Endothelial cell of umbilical vein (primary cell): Measurements from ENCODE around the gene MEPCE. TPM values are rescaled to one million over a fixed set of nuclear protein-coding genes. Genes with fewer than 3 reads are reported as not detected.

Source experiments
- BruUV-seq: library from RNA; stranded (reverse); fragments of 400-500 nt; replicated peaks from 2 replicates; lab custom pipeline; 2021; lab: Mats Ljungman, UMichigan
- CTCF ChIA-PET: fragments of 300-600, 350-600 bp; sonication (Branson Sonifier 250); formaldehyde crosslinking; loops from one replicate; lab custom pipeline; 2021; ENCODE audit warnings: antibody characterized with exemption, inconsistent platforms; lab: Charles Lee
- POLR2A ChIA-PET: fragments of 300-600, 350-600 bp; sonication (Branson Sonifier 250); formaldehyde crosslinking; loops from one replicate; lab custom pipeline; 2021; ENCODE audit warnings: antibody characterized with exemption, inconsistent platforms; lab: Charles Lee
- DNase-seq: peaks from one replicate; pipeline ENCODE4 v3.0.0-alpha.2; 2011; ENCODE audit warnings: low read depth, low spot score
- FAIRE-seq: peaks from 2 replicates; lab custom pipeline; 2011; peaks lifted over from hg19 to GRCh38; lab: Jason Lieb, UNC
- H2AFZ ChIP-seq: 2 replicates; pipeline ENCODE4 v1.6.0; 2012; ENCODE audit warnings: low read depth, low read length, control low read depth, inconsistent platforms
- H3K27ac ChIP-seq: 2 replicates; pipeline ENCODE4 v1.5.1; 2011; ENCODE audit warnings: low read depth, mild to moderate bottlenecking, control low read depth, low read length, moderate library complexity; ENCODE audit not compliant: insufficient read depth
- H3K27me3 ChIP-seq, 2 experiments: 2 replicates each; pipeline versions ENCODE4 v1.6.0 to v1.6.1; 2011; ENCODE audit warnings: low read length in 2 of 2, mixed read lengths in 1 of 2; ENCODE audit not compliant: control insufficient read depth in 2 of 2, insufficient read depth in 2 of 2
- H3K36me3 ChIP-seq, 2 experiments: 2 replicates in 1 of 2; 3 replicates in 1 of 2; pipeline ENCODE4 v1.5.1; 2011; ENCODE audit warnings: low read length in 2 of 2, mild to moderate bottlenecking in 1 of 2, moderate library complexity in 1 of 2; ENCODE audit not compliant: control insufficient read depth in 2 of 2, insufficient read depth in 2 of 2; ENCODE audit errors: extremely low read depth in 1 of 2
- H3K4me1 ChIP-seq: 3 replicates; pipeline ENCODE4 v1.5.1; 2011; ENCODE audit warnings: mild to moderate bottlenecking, low read length; ENCODE audit not compliant: control insufficient read depth, insufficient read depth; ENCODE audit errors: extremely low read depth
- H3K4me2 ChIP-seq: 2 replicates; pipeline ENCODE4 v1.6.1; 2011; ENCODE audit warnings: low read length, control low read depth, mixed read lengths; ENCODE audit not compliant: insufficient read depth
- H3K4me3 ChIP-seq, 3 experiments: fragments of 200-600 bp in 1 of 3; sonication (generic), shearing (Covaris generic) in 1 of 3; replicated peaks in 1 of 3; 2 replicates each; pipeline ENCODE4 v1.5.1; 2011 to 2016; ENCODE audit warnings: control low read depth in 3 of 3, low read length in 3 of 3, mild to moderate bottlenecking in 2 of 3, inconsistent platforms in 1 of 3, low read depth in 1 of 3, moderate library complexity in 1 of 3; ENCODE audit not compliant: insufficient read depth in 1 of 3
- H3K79me2 ChIP-seq: 2 replicates; pipeline ENCODE4 v1.6.0; 2012; ENCODE audit warnings: low read length, inconsistent platforms; ENCODE audit not compliant: control insufficient read depth, insufficient read depth
- H3K9ac ChIP-seq: replicated peaks from 2 replicates; pipeline ENCODE3; 2011; ENCODE audit warnings: low read length, control low read depth; ENCODE audit not compliant: insufficient read depth; ENCODE audit errors: extremely low read depth
- H3K9me1 ChIP-seq: replicated peaks from 3 replicates; pipeline ENCODE4 v1.6.0; 2011; ENCODE audit warnings: mild to moderate bottlenecking, low read length; ENCODE audit not compliant: control insufficient read depth, insufficient read depth; ENCODE audit errors: extremely low read depth
- H3K9me3 ChIP-seq: replicated peaks from 2 replicates; pipeline ENCODE4 v1.5.1; 2012; ENCODE audit warnings: low read length, inconsistent platforms; ENCODE audit not compliant: control insufficient read depth, insufficient read depth
- H4K20me1 ChIP-seq: replicated peaks from 2 replicates; pipeline ENCODE3; 2011; ENCODE audit warnings: mild to moderate bottlenecking, low read length; ENCODE audit not compliant: control insufficient read depth, insufficient read depth; ENCODE audit errors: extremely low read depth
- EZH2 ChIP-seq: IDR thresholded peaks from 2 replicates; pipeline ENCODE4 v1.6.1; 2012; ENCODE audit warnings: borderline replicate concordance, low read depth, mild to moderate bottlenecking, moderate library complexity, low read length, inconsistent platforms; ENCODE audit not compliant: severe bottlenecking
- FOS ChIP-seq: IDR thresholded peaks from 2 replicates; pipeline ENCODE4 v1.6.1; 2011; ENCODE audit warnings: mild to moderate bottlenecking, low read length, moderate library complexity, borderline replicate concordance; ENCODE audit not compliant: insufficient read depth
- GATA2 ChIP-seq: IDR thresholded peaks from 2 replicates; pipeline ENCODE4 v1.7.0; 2011; ENCODE audit warnings: low read depth, mild to moderate bottlenecking, moderate library complexity, mixed read lengths, low read length; ENCODE audit not compliant: insufficient read length, insufficient read depth
- JUN ChIP-seq: IDR thresholded peaks from 2 replicates; pipeline ENCODE4 v1.6.1; 2011; ENCODE audit warnings: borderline replicate concordance, low read depth; ENCODE audit not compliant: insufficient read length, insufficient read depth
- MYC ChIP-seq: IDR thresholded peaks from one replicate; pipeline ENCODE4 v1.6.1; 2011; ENCODE audit warnings: mild to moderate bottlenecking, low read depth, low read length
- POLR2A ChIP-seq: IDR thresholded peaks from 2 replicates; pipeline ENCODE4 v1.6.1; 2012; ENCODE audit warnings: low read depth, mild to moderate bottlenecking, control low read depth, low read length
- POLR2AphosphoS5 ChIP-seq: IDR thresholded peaks from 2 replicates; pipeline ENCODE4 v1.6.1; 2012; ENCODE audit warnings: low read depth, mild to moderate bottlenecking, control low read depth, low read length, moderate library complexity; ENCODE audit not compliant: insufficient read depth
- dilution Hi-C: fragments of 300-500 bp; cut with MboI; formaldehyde crosslinking; loops from one replicate; pipeline ENCODE4 v1.15.0; 2019; ENCODE audit warnings: low sequenced_read_pairs; ENCODE audit not compliant: extremely low pct_ligation_motif_present
- intact Hi-C: fragments of 100-400 bp; cut with micrococcal nuclease; formaldehyde crosslinking; loops from one replicate; pipeline ENCODE4 v1.10.0; 2022
- polyA plus RNA-seq, 4 experiments: library from polyadenylated mRNA; depleted of rRNA in 3 of 4; stranded (reverse) in 3 of 4; unstranded in 1 of 4; fragments of >200 nt; gene quantifications; 2 replicates each; pipeline versions ENCODE4 v1.2.1 to v1.2.3, GENCODE V29; 2011 to 2012; ENCODE audit warnings: missing spikeins in 1 of 4
- total RNA-seq: library from RNA; stranded (reverse); gene quantifications from 2 replicates; pipeline ENCODE4 v1.2.3, GENCODE V29; 2021
- TF ChIP-seq, protein P1 (sequence below): IDR thresholded peaks from 2 replicates; pipeline ENCODE4 v1.6.1; 2011; ENCODE audit not compliant: insufficient read depth, insufficient read length
- TF ChIP-seq, protein P2 (sequence below), 2 donors: IDR thresholded peaks; 1 replicate in 1 of 2; 2 replicates in 1 of 2; pipeline ENCODE4 v1.5.1; 2011; ENCODE audit warnings: low read length in 2 of 2, mild to moderate bottlenecking in 2 of 2, moderate library complexity in 2 of 2, control low read depth in 1 of 2, inconsistent platforms in 1 of 2, low read depth in 1 of 2; ENCODE audit not compliant: insufficient read depth in 1 of 2; ENCODE audit errors: extremely low read depth in 1 of 2

Gene MEPCE
- total and polyA plus RNA-seq, 2 donors (not counting 3 experiments of a cell fraction or from before 2014, with no cell fraction given), result 23.3 to 45.8 TPM

DNA sequence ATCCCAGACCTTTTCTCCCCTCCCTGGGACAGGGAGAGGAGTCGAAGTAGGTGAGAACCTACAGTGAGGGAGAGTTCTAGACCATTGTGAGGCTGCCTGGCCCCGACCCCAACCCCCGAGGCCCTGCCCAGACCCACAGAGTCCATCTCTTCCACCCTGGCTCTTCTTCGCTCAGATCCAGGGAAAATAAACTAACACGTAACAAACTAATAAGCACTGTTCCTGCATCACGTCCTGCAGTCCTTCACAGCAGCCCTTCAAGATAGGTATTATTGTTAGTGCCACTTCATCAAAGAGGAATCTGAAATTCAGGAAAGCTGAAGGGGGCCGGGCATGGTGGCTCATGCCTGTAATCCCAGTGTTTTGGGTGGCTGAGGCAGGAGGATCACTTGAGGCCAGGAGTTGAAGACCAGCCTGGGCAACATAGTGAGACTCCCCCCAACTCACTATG lies 34.6 kb downstream of the MEPCE start, which contains the start of gene SPACDR:
SPACDR (minus strand) TSS at position 51 of the 451 bp plus-strand sequence. CDS start 235 bp downstream, outside the sequence.
- H3K4me2 ChIP-seq, result no peak within 1 kb of the TSS
- peak within 1 kb of the TSS; percentile 18 for H3K27ac ChIP-seq
- H3K9ac ChIP-seq, result no peak within 1 kb of the TSS
- POLR2A ChIA-PET, result no interaction called here
- H3K9me3 ChIP-seq, result no peaks in the 10 kb centered on the region
- dilution Hi-C loops, result no loop called here
- no peak for DNase-seq
- H3K4me3 ChIP-seq, result no peak within 1 kb of the TSS
- peaks cover 1% of the 10 kb centered on the region for H3K79me2 ChIP-seq
- peaks cover 12% of the 10 kb centered on the region for H3K4me1 ChIP-seq
- CTCF ChIA-PET, result interaction anchor here (0.9 to 3.9 kb wide), 9 partner anchors 10 to 261 kb away, joined by 3 to 53 read pairs (median 5); no protein-coding TSS in a partner anchor
- peaks cover 0 to 14% of the 10 kb centered on the region in 2 experiments for H3K36me3 ChIP-seq
- BruUV-seq, result no TSS peak
- TF ChIP-seq EZH2 (no peak), POLR2A (no peak), JUN (no peak), MYC (no peak), GATA2 (no peak), FOS (no peak), POLR2AphosphoS5 (no peak)
- TF ChIP-seq, protein P1, sequence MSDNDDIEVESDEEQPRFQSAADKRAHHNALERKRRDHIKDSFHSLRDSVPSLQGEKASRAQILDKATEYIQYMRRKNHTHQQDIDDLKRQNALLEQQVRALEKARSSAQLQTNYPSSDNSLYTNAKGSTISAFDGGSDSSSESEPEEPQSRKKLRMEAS, result no peak
- TF ChIP-seq, protein P2, sequence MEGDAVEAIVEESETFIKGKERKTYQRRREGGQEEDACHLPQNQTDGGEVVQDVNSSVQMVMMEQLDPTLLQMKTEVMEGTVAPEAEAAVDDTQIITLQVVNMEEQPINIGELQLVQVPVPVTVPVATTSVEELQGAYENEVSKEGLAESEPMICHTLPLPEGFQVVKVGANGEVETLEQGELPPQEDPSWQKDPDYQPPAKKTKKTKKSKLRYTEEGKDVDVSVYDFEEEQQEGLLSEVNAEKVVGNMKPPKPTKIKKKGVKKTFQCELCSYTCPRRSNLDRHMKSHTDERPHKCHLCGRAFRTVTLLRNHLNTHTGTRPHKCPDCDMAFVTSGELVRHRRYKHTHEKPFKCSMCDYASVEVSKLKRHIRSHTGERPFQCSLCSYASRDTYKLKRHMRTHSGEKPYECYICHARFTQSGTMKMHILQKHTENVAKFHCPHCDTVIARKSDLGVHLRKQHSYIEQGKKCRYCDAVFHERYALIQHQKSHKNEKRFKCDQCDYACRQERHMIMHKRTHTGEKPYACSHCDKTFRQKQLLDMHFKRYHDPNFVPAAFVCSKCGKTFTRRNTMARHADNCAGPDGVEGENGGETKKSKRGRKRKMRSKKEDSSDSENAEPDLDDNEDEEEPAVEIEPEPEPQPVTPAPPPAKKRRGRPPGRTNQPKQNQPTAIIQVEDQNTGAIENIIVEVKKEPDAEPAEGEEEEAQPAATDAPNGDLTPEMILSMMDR (IDR thresholded peaks at IDR 0.05; ENCODE audit: extremely low read depth in 1 of 2, insufficient read depth in 1 of 2, low read depth in 1 of 2, low read length in 2 of 2), result no peak
- H2AFZ ChIP-seq, result peak within 1 kb of the TSS; percentile 18
- no peaks in the 10 kb centered on the region for H3K27me3 ChIP-seq
- intact Hi-C loops, result no loop called here
- FAIRE-seq, result no peak
- H4K20me1 ChIP-seq, result no peaks in the 10 kb centered on the region
- H3K9me1 ChIP-seq, result no peaks in the 10 kb centered on the region
